ENCODE results near the gene RALGPS1. TPM values are rescaled to one million over a fixed set of nuclear protein-coding genes. Genes with fewer than 3 reads are reported as not detected.

Gene RALGPS1
- total and polyA plus RNA-seq, 2 donors (not counting 1 experiment from before 2014, with no cell fraction given), result 2.0 to 5.9 TPM

- H4K20me1 ChIP-seq (ENCODE audit: control insufficient read depth, extremely low read depth, insufficient read depth, low read length), result no peaks in the 10 kb centered on the region
- peaks cover 4% of the 10 kb centered on the region for H3K4me1 ChIP-seq (ENCODE audit: control insufficient read depth, extremely low read depth, insufficient read depth, low read length)
- TF ChIP-seq CTCF (conservative IDR thresholded peaks at IDR 0.05 in 1 of 2, IDR thresholded peaks at IDR 0.05 in 1 of 2; ENCODE audit: low read depth in 1 of 2, low read length in 2 of 2), result no peak
- no peak for TF ChIP-seq EZH2 (IDR thresholded peaks at IDR 0.05; ENCODE audit: low read length, missing control alignments)
- H3K9me3 ChIP-seq (ENCODE audit: control insufficient read depth, insufficient read depth, low read depth, low read length), result no peaks in the 10 kb centered on the region
- H3K4me3 ChIP-seq (replicated peaks in 1 of 4; ENCODE audit: control extremely low read depth in 1 of 4, insufficient read depth in 1 of 4, low read depth in 3 of 4, low read length in 4 of 4), result no peak overlapping the region
- no peaks in the 10 kb centered on the region for H3K36me3 ChIP-seq (ENCODE audit: control insufficient read depth, insufficient read depth, low read length)
- no peak for DNase-seq (ENCODE audit: low read depth in 2 of 2)
- no peak overlapping the region for H2AFZ ChIP-seq (ENCODE audit: low read length)
- no peak overlapping the region for H3K27ac ChIP-seq (ENCODE audit: insufficient read depth, low read length)
- H3K79me2 ChIP-seq (ENCODE audit: control insufficient read depth, insufficient read depth, low read length), result no peaks in the 10 kb centered on the region
- no peak overlapping the region for H3K4me2 ChIP-seq (ENCODE audit: extremely low read depth, insufficient read depth, low read length)
- no peak overlapping the region for H3K9ac ChIP-seq (ENCODE audit: insufficient read depth, low read length)
- peaks cover 18% of the 10 kb centered on the region for H3K27me3 ChIP-seq (ENCODE audit: control insufficient read depth, insufficient read depth, low read length)
Observed at GRCh38 chr9:127212453-127212852, 297.9 kb downstream of the RALGPS1 start.

- Histone ChIP-seq H3K36me3 (ENCODE audit: control insufficient read depth, insufficient read depth, low read length) (no peaks in the 10 kb centered on the region), H3K4me1 (ENCODE audit: control insufficient read depth, extremely low read depth, insufficient read depth, low read length) (peaks cover 4% of the 10 kb centered on the region), H3K27me3 (ENCODE audit: control insufficient read depth, insufficient read depth, low read length) (peaks cover 18% of the 10 kb centered on the region), H3K4me2 (ENCODE audit: extremely low read depth, insufficient read depth, low read length) (no peak overlapping the region), H3K4me3 (replicated peaks in 1 of 4; ENCODE audit: control extremely low read depth in 1 of 4, insufficient read depth in 1 of 4, low read depth in 3 of 4, low read length in 4 of 4) (no peak overlapping the region), H4K20me1 (ENCODE audit: control insufficient read depth, extremely low read depth, insufficient read depth, low read length) (no peaks in the 10 kb centered on the region), H3K79me2 (ENCODE audit: control insufficient read depth, insufficient read depth, low read length) (no peaks in the 10 kb centered on the region), H3K27ac (ENCODE audit: insufficient read depth, low read length) (no peak overlapping the region), H2AFZ (ENCODE audit: low read length) (no peak overlapping the region), H3K9me3 (ENCODE audit: control insufficient read depth, insufficient read depth, low read depth, low read length) (no peaks in the 10 kb centered on the region), H3K9ac (ENCODE audit: insufficient read depth, low read length) (no peak overlapping the region)
- TF ChIP-seq CTCF (conservative IDR thresholded peaks at IDR 0.05 in 1 of 2, IDR thresholded peaks at IDR 0.05 in 1 of 2; ENCODE audit: low read depth in 1 of 2, low read length in 2 of 2), result no peak
- no peak for TF ChIP-seq EZH2 (IDR thresholded peaks at IDR 0.05; ENCODE audit: low read length, missing control alignments)
- no peak for DNase-seq (ENCODE audit: low read depth in 2 of 2)
Observed at GRCh38 chr9:127213859-127214258, 299.3 kb downstream of the RALGPS1 start.

- peak; percentile 53 to 54 for DNase-seq (ENCODE audit: low read depth in 2 of 2)
- peaks cover 18% of the 10 kb centered on the region for H3K27me3 ChIP-seq (ENCODE audit: control insufficient read depth, insufficient read depth, low read length)
- TF ChIP-seq CTCF (conservative IDR thresholded peaks at IDR 0.05 in 1 of 2, IDR thresholded peaks at IDR 0.05 in 1 of 2; ENCODE audit: low read depth in 1 of 2, low read length in 2 of 2), result peak; percentile 63 to 89
- no peak for TF ChIP-seq EZH2 (IDR thresholded peaks at IDR 0.05; ENCODE audit: low read length, missing control alignments)
- no peaks in the 10 kb centered on the region for H3K79me2 ChIP-seq (ENCODE audit: control insufficient read depth, insufficient read depth, low read length)
- H3K36me3 ChIP-seq (ENCODE audit: control insufficient read depth, insufficient read depth, low read length), result no peaks in the 10 kb centered on the region
- no peak overlapping the region for H3K4me3 ChIP-seq (replicated peaks in 1 of 4; ENCODE audit: control extremely low read depth in 1 of 4, insufficient read depth in 1 of 4, low read depth in 3 of 4, low read length in 4 of 4)
- H3K9me3 ChIP-seq (ENCODE audit: control insufficient read depth, insufficient read depth, low read depth, low read length), result no peaks in the 10 kb centered on the region
- H3K4me1 ChIP-seq (ENCODE audit: control insufficient read depth, extremely low read depth, insufficient read depth, low read length), result peaks cover 4% of the 10 kb centered on the region
- no peak overlapping the region for H2AFZ ChIP-seq (ENCODE audit: low read length)
- no peak overlapping the region for H3K27ac ChIP-seq (ENCODE audit: insufficient read depth, low read length)
- H4K20me1 ChIP-seq (ENCODE audit: control insufficient read depth, extremely low read depth, insufficient read depth, low read length), result no peaks in the 10 kb centered on the region
- no peak overlapping the region for H3K4me2 ChIP-seq (ENCODE audit: extremely low read depth, insufficient read depth, low read length)
- H3K9ac ChIP-seq (ENCODE audit: insufficient read depth, low read length), result no peak overlapping the region
Observed at GRCh38 chr9:127214421-127215267, 300.1 kb downstream of the RALGPS1 start.

Measured in fibroblast of lung (primary cell).